GM12865 (cell line): ENCODE measurements around the gene CCNF.
A peak's percentile ranks its signal among the peaks of the same experiment; 100 is the strongest.

Experiments used
- DNase-seq: peaks from one replicate; pipeline ENCODE4 v3.0.0; 2010; ENCODE audit warnings: low read depth
- H3K4me3 ChIP-seq: 2 replicates; pipeline ENCODE4 v1.5.1; 2011; ENCODE audit warnings: mild to moderate bottlenecking, low read depth, low read length, control low read depth
- TF ChIP-seq, protein P1 (sequence below): IDR thresholded peaks from 2 replicates; pipeline ENCODE4 v1.5.1; 2011; ENCODE audit warnings: low read length, control low read depth, low read depth, inconsistent platforms; ENCODE audit not compliant: insufficient read depth; ENCODE audit errors: missing control alignments

CCNF gene

GRCh38 chr16:2457267-2457666, 28.0 kb downstream of the CCNF start:
- DNase-seq, result no peak
- TF ChIP-seq, protein P1, sequence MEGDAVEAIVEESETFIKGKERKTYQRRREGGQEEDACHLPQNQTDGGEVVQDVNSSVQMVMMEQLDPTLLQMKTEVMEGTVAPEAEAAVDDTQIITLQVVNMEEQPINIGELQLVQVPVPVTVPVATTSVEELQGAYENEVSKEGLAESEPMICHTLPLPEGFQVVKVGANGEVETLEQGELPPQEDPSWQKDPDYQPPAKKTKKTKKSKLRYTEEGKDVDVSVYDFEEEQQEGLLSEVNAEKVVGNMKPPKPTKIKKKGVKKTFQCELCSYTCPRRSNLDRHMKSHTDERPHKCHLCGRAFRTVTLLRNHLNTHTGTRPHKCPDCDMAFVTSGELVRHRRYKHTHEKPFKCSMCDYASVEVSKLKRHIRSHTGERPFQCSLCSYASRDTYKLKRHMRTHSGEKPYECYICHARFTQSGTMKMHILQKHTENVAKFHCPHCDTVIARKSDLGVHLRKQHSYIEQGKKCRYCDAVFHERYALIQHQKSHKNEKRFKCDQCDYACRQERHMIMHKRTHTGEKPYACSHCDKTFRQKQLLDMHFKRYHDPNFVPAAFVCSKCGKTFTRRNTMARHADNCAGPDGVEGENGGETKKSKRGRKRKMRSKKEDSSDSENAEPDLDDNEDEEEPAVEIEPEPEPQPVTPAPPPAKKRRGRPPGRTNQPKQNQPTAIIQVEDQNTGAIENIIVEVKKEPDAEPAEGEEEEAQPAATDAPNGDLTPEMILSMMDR, result no peak

DNA sequence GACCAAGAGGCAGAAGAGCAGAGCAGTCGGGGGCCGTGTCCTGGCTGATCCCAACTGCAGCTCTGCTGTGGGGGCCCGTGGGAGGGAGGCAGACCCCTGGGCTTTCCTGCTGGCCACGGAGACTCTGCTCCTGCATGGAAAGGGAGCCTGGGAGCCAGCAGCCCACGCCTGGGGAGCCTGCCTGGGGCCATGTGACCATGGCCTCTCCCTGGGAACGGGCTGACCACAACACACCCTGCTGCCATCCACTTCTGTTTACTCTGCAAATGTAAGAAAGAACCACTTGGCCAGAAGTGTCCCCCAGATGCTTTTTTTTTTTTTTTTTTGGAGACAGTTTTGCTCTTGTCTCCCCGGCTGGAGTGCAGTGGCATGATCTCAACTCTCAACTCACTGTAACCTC, 28.7 kb downstream of the CCNF start:
- DNase-seq, result no peak
- TF ChIP-seq, protein P1, result no peak
- H3K4me3 ChIP-seq, result no peak overlapping the region

More at GRCh38 chr16:2457267-2457666, 28.0 kb downstream of the CCNF start:
- no peak overlapping the region for H3K4me3 ChIP-seq

DNA sequence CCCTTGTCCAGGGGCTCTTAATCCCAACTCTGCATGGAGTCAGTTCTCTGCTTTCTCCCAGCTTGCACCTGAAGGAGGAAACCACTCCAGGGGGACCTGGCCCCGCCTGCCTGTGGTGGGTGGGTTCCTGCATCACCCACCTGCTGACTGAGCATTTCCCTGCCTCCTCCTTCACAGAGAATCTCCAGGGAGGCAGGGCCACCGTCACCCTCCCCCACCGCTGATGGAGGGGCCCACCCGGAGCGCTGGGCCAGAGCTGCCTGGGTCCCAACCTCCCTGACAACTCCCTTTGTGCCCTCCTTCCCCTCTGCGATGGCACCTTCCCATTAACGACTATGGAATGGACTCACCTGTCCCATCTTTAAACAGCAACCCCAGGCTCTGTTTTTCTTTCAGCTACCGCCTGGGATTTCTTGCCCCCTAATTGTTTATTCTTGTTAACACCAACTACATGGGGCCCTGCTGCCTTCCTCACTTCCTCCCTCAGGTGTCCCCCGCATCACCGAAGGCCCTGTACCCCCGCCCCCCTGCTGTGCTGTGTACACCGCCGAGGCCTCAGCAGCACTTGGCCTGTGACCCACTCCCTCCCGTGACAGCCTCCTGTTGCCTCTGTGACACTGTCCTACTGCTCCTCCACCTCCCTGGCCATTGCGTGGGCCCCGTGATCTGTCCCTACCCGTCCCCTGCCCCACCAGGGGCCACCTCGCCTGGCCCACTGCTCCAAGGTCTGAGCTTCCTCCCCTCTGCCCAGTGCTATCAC, 29.8 kb downstream of the CCNF start:
- TF ChIP-seq, protein P1, result no peak
- peak overlapping the region; percentile 58 for H3K4me3 ChIP-seq
- no peak for DNase-seq

- TF ChIP-seq, protein P1, result no peak
- peak; percentile 97 for DNase-seq
- peak within 1 kb of the TSS; percentile 58 for H3K4me3 ChIP-seq
Measured at GRCh38 chr16:2459647-2460390, 30.6 kb downstream of the CCNF start, which contains the start of gene TEDC2. TSS of gene TEDC2 (plus strand) at chr16:2460109. CDS start at chr16:2460145, 36 bp downstream.

DNA sequence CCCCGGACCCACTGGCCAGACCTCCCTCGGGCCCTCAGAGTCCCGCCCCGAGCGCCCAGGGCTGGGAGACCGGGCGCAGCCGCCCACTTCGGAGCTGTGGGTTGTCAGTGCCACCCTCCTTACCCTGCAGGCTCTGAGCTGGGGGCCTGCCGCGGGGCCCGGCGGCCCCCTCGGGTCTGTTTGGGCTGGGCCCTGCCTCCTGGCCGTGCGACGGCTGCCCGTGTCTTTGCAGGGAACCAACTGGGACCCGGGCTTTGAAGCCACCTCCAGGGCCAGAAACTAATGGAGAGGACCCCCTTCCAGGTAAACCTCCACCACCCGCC, 31.1 kb downstream of the CCNF start:
- TF ChIP-seq, protein P1, result no peak
- H3K4me3 ChIP-seq, result peak overlapping the region; percentile 58
- DNase-seq, result no peak

- DNase-seq, result no peak
- TF ChIP-seq, protein P1, result no peak
- H3K4me3 ChIP-seq, result peak overlapping the region; percentile 58
Measured at GRCh38 chr16:2460916-2461315, 31.7 kb downstream of the CCNF start.
